Gastroesophageal sphincter (tissue), 3 donors: ENCODE measurements around the gene VWA8.

ENCODE experiments used
- CTCF ChIP-seq, 4 experiments: fragments of 200-600 bp in 2 of 4; fragments of 450-650 bp in 2 of 4; sonication (generic) in 1 of 4; IDR thresholded peaks; one replicate each; pipeline ENCODE4 v1.5.1; 2017 to 2019; ENCODE audit warnings: antibody characterized with exemption in 4 of 4, mild to moderate bottlenecking in 2 of 4, moderate library complexity in 2 of 4
- EP300 ChIP-seq: sonication (generic); formaldehyde crosslinking; IDR thresholded peaks from one replicate; pipeline ENCODE4 v1.6.1; 2017; ENCODE audit warnings: antibody characterized with exemption, mild to moderate bottlenecking
- POLR2A ChIP-seq, 2 donors: fragments of 450-650 bp; IDR thresholded peaks; one replicate each; pipeline ENCODE4 v1.6.1; 2017; ENCODE audit warnings: antibody characterized with exemption in 2 of 2, mild to moderate bottlenecking in 2 of 2, moderate library complexity in 1 of 2
- POLR2AphosphoS5 ChIP-seq: sonication (generic); formaldehyde crosslinking; IDR thresholded peaks from one replicate; pipeline ENCODE4 v1.6.1; 2017; ENCODE audit warnings: antibody characterized with exemption

DNA sequence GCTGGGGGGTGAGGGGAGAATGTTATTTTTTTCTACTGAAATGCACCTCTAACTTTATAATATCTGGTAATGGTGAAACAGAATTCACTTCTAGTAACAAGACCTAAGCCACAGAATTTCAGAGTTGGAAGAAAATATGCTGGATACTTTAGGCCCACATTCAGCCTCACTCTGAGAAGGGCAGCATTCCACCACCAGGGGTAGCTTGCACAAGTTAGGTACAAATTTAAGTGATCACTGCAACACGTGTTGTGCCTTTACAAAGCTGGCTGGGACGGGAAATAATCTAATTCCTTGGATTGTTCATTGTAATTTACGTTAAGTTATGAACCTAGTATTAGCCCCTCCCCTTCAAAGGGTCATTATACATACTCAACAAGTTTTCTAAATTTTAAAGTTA is 311.2 kb downstream of the VWA8 start:
- TF ChIP-seq CTCF (IDR thresholded peaks at IDR 0.05) (peak in 3 of 4 experiments; percentile 24 to 38 (median 36)), POLR2AphosphoS5 (no peak), POLR2A (IDR thresholded peaks at IDR 0.05) (no peak), EP300 (no peak)
